Right atrium auricular region (tissue), 2 donors: ENCODE results near the gene SOWAHA. TPM values are rescaled to one million over a fixed set of nuclear protein-coding genes. Genes with fewer than 3 reads are reported as not detected.

Experiments used
- DNase-seq: peaks from one replicate; pipeline ENCODE4 v3.0.0-alpha.2; 2019; ENCODE audit warnings: low spot score
- H3K27ac ChIP-seq, 2 donors: fragments of 200-600 bp; sonication (generic); 1 replicate in 1 of 2; 2 replicates in 1 of 2; pipeline ENCODE4 v1.5.1; 2016 to 2019
- H3K27me3 ChIP-seq, 2 donors: fragments of 200-600 bp; sonication (generic); one replicate each; pipeline versions ENCODE4 v1.5.1 to v1.6.0; 2017 to 2019
- H3K36me3 ChIP-seq: fragments of 200-600 bp; sonication (generic); one replicate; pipeline ENCODE4 v1.5.1; 2016
- H3K4me1 ChIP-seq, 2 donors: fragments of 200-600 bp; sonication (generic); one replicate each; pipeline versions ENCODE4 v1.5.1 to v1.6.0; 2017 to 2019
- H3K4me3 ChIP-seq, 2 donors: fragments of 200-600 bp; sonication (generic); 1 replicate in 1 of 2; 2 replicates in 1 of 2; pipeline ENCODE4 v1.5.1; 2017 to 2019; ENCODE audit warnings: mild to moderate bottlenecking in 1 of 2, moderate library complexity in 1 of 2
- H3K9me3 ChIP-seq, 2 donors: fragments of 200-600 bp; sonication (generic); one replicate each; pipeline ENCODE4 v1.5.1; 2019
- total RNA-seq, 2 donors: library from RNA; depleted of rRNA; stranded (reverse); fragments of >200 nt; gene quantifications; one replicate each; pipeline ENCODE4 v1.1.0, GENCODE V29; 2016
- TF ChIP-seq, protein P1 (sequence below), 2 donors: fragments of 200-600 bp; sonication (generic); IDR thresholded peaks; one replicate each; pipeline ENCODE4 v1.5.1; 2019; ENCODE audit warnings: antibody characterized with exemption in 2 of 2

Gene SOWAHA
- total RNA-seq, 2 donors from 2014 or later, result not detected

DNA sequence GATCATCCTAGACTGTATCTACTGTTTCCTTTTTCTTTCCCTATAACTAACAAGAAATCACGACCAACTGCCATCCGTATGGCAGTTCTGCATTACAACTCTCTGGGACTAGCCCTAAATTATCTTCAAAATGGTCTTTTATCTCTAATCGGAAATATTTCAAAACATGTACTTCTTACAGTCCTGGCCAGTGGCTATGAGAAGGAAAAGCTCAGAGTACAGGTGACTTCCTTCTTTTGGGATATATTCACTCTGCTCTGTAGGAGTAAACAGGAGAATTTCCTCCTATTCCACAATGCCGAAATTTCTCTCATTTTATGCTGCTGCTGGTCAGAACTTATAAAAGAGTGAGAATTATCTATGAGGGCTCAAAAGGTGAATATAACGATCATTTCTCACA, 34.2 kb upstream of the SOWAHA start:
- Histone ChIP-seq H3K9me3 (no peaks in the 10 kb centered on the region), H3K27me3 (no peaks in the 10 kb centered on the region), H3K27ac (no peak overlapping the region), H3K4me3 (no peak overlapping the region), H3K4me1 (peaks cover 0 to 32% of the 10 kb centered on the region in 2 donors), H3K36me3 (no peaks in the 10 kb centered on the region)
- no peak for DNase-seq
- TF ChIP-seq, protein P1, sequence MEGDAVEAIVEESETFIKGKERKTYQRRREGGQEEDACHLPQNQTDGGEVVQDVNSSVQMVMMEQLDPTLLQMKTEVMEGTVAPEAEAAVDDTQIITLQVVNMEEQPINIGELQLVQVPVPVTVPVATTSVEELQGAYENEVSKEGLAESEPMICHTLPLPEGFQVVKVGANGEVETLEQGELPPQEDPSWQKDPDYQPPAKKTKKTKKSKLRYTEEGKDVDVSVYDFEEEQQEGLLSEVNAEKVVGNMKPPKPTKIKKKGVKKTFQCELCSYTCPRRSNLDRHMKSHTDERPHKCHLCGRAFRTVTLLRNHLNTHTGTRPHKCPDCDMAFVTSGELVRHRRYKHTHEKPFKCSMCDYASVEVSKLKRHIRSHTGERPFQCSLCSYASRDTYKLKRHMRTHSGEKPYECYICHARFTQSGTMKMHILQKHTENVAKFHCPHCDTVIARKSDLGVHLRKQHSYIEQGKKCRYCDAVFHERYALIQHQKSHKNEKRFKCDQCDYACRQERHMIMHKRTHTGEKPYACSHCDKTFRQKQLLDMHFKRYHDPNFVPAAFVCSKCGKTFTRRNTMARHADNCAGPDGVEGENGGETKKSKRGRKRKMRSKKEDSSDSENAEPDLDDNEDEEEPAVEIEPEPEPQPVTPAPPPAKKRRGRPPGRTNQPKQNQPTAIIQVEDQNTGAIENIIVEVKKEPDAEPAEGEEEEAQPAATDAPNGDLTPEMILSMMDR (IDR thresholded peaks at IDR 0.05), result no peak

DNA sequence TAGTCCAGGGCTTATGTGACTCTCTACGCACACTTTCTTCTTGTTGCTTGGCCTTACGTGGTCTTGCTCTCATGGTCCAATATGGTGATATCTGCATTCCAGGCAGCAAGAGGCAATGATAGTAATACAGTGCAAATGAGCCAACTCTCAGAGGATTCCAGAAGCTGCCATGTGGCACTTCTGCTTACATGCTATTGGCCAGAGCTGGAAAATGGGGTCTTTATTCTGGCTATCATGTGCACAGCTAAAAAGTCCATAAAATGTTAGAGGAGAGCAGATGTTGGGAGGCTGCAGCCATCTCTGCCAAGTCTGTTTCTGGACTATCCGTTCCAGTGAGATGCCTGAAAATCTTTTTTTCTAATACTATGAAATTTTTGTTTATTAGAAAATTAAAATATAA, 33.1 kb upstream of the SOWAHA start:
- Histone ChIP-seq H3K4me1 (peaks cover 0 to 21% of the 10 kb centered on the region in 2 donors), H3K9me3 (no peaks in the 10 kb centered on the region), H3K4me3 (no peak overlapping the region), H3K27me3 (no peaks in the 10 kb centered on the region), H3K27ac (no peak overlapping the region), H3K36me3 (no peaks in the 10 kb centered on the region)
- TF ChIP-seq, protein P1 (IDR thresholded peaks at IDR 0.05), result no peak
- DNase-seq, result no peak

- Histone ChIP-seq H3K27me3 (no peaks in the 10 kb centered on the region), H3K27ac (no peak overlapping the region), H3K4me3 (no peak overlapping the region), H3K9me3 (no peaks in the 10 kb centered on the region), H3K4me1 (peaks cover 0 to 15% of the 10 kb centered on the region in 2 donors), H3K36me3 (no peaks in the 10 kb centered on the region)
- DNase-seq, result no peak
- TF ChIP-seq, protein P1 (IDR thresholded peaks at IDR 0.05), result no peak
These were observed 32.5 kb upstream of the SOWAHA start for GRCh38 chr5:132780577-132780976.

DNA sequence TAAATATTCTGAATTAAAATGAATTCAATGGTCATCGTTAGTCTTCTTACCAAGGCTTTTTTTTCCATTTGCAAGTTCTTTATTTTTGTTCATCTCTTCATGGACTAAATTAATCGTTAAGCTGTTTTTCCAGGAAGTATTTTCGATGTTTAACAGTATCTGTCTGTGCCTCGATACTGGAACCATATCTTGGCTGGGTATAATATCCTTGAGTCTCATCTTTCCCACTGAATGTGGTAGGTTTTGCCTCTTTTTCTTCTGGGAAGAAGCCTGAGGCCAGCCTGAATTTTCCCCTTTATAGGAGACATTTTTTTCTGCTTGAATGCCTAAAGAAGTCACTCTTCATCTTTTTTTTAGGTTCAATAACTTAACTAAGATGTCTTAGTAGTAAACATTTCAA, 32.1 kb upstream of the SOWAHA start:
- DNase-seq, result no peak
- Histone ChIP-seq H3K36me3 (no peaks in the 10 kb centered on the region), H3K4me1 (peaks cover 0 to 11% of the 10 kb centered on the region in 2 donors), H3K27me3 (no peaks in the 10 kb centered on the region), H3K9me3 (no peaks in the 10 kb centered on the region), H3K4me3 (no peak overlapping the region), H3K27ac (no peak overlapping the region)
- TF ChIP-seq, protein P1 (IDR thresholded peaks at IDR 0.05), result no peak

- H3K27ac ChIP-seq, result no peak overlapping the region
- TF ChIP-seq, protein P1 (IDR thresholded peaks at IDR 0.05), result no peak
- H3K4me1 ChIP-seq, result peaks cover 0 to 6% of the 10 kb centered on the region in 2 donors
- no peak for DNase-seq
- no peaks in the 10 kb centered on the region for H3K36me3 ChIP-seq
- no peak overlapping the region for H3K4me3 ChIP-seq
- H3K9me3 ChIP-seq, result no peaks in the 10 kb centered on the region
- no peaks in the 10 kb centered on the region for H3K27me3 ChIP-seq
These were observed 31.0 kb upstream of the SOWAHA start for GRCh38 chr5:132782101-132782500.

DNA sequence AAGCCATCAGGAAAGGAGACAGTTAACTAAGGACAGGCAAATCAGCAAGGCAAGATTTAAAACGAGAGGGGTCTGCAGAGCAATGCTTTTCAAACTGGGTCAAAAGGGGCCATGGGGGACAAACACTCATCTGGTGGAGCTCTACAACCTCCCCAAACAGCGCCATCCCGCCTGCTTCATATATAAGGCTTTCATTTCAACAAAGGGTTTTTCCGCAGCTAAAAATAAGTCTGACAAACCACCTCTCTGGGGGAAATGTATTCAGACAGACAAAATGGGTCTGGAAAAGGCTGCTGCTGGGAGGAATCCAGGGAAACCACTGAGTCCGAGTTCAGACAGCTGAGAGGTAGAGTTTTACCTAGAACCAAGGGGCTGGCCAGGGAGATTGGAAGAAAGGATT, 27.7 kb upstream of the SOWAHA start:
- H3K27me3 ChIP-seq, result no peaks in the 10 kb centered on the region

More for the DNA sequence above, 27.7 kb upstream of the SOWAHA start:
- Histone ChIP-seq H3K9me3 (no peaks in the 10 kb centered on the region), H3K4me3 (no peak overlapping the region), H3K4me1 (no peaks in the 10 kb centered on the region), H3K27ac (no peak overlapping the region), H3K36me3 (no peaks in the 10 kb centered on the region)
- no peak for DNase-seq
- TF ChIP-seq, protein P1 (IDR thresholded peaks at IDR 0.05), result no peak
